ENCODE results near the gene AGAP1.

DNA sequence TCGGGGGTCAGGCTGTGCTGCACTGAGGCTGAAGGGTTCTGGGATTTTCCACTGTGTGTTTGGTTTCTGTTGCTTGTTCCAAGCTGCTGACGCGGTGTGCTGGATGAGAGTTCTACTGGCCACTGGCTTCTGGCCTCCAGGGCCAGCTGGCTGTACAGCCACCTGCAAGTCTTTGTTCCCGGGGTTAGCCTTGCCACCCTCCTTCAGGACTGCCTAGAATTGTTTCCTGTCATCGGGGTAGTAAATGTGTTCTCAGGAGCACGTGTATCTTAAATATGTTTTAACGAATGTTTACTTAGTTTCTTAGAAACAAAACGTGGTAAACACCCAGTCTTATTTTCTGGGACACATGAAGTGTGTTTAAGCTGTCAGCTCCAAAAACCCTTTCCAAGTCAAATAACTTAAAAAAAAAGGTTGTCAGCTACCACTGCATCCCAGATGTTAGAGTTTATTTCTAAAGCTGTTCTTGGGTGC is 231.2 kb downstream of the AGAP1 start:
- TF ChIP-seq, protein P1, sequence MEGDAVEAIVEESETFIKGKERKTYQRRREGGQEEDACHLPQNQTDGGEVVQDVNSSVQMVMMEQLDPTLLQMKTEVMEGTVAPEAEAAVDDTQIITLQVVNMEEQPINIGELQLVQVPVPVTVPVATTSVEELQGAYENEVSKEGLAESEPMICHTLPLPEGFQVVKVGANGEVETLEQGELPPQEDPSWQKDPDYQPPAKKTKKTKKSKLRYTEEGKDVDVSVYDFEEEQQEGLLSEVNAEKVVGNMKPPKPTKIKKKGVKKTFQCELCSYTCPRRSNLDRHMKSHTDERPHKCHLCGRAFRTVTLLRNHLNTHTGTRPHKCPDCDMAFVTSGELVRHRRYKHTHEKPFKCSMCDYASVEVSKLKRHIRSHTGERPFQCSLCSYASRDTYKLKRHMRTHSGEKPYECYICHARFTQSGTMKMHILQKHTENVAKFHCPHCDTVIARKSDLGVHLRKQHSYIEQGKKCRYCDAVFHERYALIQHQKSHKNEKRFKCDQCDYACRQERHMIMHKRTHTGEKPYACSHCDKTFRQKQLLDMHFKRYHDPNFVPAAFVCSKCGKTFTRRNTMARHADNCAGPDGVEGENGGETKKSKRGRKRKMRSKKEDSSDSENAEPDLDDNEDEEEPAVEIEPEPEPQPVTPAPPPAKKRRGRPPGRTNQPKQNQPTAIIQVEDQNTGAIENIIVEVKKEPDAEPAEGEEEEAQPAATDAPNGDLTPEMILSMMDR (IDR thresholded peaks at IDR 0.05) = no peak
- TF ChIP-seq POLR2AphosphoS5 (IDR thresholded peaks at IDR 0.05) = peak; percentile 58
- no peak for TF ChIP-seq POLR2A (IDR thresholded peaks at IDR 0.05)
- TF ChIP-seq EP300 (IDR thresholded peaks at IDR 0.05) = no peak
